Adrenal gland (tissue), 5 donors: ENCODE results near the gene ALAD.

ENCODE experiments used
- CTCF ChIP-seq, 6 experiments: fragments of 450-650 bp in 4 of 6; fragments of 200-600 bp in 2 of 6; sonication (generic) in 1 of 6; IDR thresholded peaks; 1 replicate in 5 of 6; 2 replicates in 1 of 6; pipeline versions ENCODE4 v1.5.1 to v1.8.0; 2016 to 2021; ENCODE audit warnings: antibody characterized with exemption in 6 of 6, mild to moderate bottlenecking in 2 of 6, moderate library complexity in 1 of 6
- POLR2A ChIP-seq, 2 donors: fragments of 450-650 bp; IDR thresholded peaks; one replicate each; pipeline ENCODE4 v1.6.1; 2017; ENCODE audit warnings: antibody characterized with exemption in 2 of 2, mild to moderate bottlenecking in 2 of 2, moderate library complexity in 1 of 2
- donor health status: DM: no; HTN: no; CAD: no.

- TF ChIP-seq CTCF (IDR thresholded peaks at IDR 0.05) (no peak), POLR2A (IDR thresholded peaks at IDR 0.05) (no peak)
Observed at GRCh38 chr9:113388833-113389232, 12.3 kb downstream of the ALAD start.
